GM21717 (cell line): ENCODE results near the gene PLXNB3.

Experiments used
- ATAC-seq: cut with Tn5 transposase; IDR thresholded peaks from one replicate; pipeline ENCODE4 v1.9.1; 2021; ENCODE audit warnings: mild to moderate bottlenecking, moderate library complexity; ENCODE audit not compliant: unreplicated experiment

The PLXNB3 gene

GRCh38 chrX:153772316-153773217, 8.5 kb downstream of the PLXNB3 start:
- no peak for ATAC-seq

DNA sequence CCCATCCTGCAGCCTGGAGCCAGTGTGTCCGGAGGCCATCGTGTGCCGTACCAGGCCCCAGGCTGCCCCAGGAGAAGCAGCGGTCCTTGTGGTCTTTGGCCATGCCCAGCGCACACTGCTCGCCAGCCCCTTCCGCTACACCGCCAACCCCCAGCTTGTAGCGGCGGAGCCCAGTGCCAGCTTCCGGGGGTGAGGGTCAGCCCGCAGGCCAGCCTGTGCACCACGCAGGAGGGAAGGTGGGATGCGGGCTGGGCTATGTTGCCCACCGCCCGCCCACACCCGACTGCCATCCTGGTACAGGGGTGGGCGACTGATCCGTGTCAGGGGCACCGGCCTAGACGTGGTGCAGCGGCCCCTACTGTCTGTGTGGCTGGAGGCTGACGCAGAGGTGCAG, 9.2 kb downstream of the PLXNB3 start:
- ATAC-seq: no peak

DNA sequence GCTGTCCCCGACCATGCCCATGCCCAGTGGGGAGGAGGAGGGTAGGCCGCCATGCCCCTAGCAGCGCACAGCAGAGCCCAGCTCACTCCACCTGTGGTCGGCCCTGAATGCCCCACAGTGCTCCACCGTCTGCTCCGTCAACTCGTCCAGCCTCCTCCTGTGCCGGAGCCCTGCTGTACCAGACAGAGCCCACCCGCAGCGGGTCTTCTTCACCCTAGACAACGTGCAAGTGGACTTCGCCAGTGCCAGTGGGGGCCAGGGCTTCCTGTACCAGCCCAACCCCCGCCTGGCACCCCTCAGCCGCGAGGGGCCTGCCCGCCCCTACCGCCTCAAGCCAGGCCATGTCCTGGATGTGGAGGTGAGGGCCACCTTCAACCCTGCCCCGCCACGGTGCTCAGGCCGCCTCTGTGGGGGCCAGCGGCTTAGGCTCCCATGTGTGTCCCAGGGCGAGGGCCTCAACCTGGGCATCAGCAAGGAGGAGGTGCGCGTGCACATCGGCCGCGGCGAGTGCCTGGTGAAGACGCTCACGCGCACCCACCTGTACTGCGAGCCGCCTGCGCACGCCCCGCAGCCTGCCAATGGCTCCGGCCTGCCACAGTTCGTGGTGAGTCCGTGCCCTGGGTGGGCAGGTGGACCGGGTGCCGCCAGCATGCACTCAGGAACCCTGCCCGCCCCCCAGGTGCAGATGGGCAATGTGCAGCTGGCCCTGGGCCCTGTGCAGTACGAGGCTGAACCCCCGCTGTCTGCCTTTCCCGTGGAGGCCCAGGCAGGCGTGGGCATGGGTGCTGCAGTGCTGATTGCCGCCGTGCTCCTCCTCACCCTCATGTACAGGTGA, 9.9 kb downstream of the PLXNB3 start:
- ATAC-seq: no peak

GRCh38 chrX:153774576-153775292, 10.7 kb downstream of the PLXNB3 start:
- ATAC-seq: no peak

DNA sequence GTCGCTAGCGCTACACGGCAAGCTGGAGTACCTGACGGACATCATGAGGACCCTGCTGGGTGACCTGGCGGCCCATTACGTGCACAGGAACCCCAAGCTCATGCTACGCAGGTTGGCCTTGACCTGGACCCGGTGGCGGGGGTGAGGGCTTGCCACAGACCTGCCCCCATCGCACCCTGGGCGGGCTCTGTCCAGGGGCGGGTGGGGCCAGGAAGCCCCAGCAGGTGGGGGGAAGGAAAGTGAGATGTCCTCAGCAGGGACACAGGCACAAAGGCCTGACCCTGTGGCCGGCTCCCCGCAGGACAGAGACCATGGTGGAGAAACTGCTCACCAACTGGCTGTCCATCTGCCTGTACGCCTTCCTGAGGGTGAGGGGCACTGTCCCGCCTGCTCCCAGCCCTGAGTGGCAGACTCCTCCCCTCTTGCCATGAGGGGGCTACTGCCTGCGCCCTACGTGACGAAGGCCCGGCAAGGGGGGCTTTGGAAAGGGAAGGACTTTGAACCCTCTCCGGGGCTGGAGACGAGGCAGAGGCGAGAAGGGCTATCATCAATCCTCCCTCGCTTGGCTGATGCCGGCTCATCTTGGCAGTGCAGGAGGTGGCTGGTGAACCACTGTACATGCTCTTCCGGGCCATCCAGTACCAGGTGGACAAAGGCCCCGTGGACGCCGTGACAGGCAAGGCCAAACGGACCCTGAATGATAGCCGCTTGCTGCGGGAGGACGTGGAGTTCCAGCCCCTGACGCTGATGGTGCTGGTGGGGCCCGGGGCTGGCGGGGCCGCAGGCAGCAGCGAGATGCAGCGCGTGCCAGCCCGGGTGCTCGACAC, 11.5 kb downstream of the PLXNB3 start:
- no peak for ATAC-seq

DNA sequence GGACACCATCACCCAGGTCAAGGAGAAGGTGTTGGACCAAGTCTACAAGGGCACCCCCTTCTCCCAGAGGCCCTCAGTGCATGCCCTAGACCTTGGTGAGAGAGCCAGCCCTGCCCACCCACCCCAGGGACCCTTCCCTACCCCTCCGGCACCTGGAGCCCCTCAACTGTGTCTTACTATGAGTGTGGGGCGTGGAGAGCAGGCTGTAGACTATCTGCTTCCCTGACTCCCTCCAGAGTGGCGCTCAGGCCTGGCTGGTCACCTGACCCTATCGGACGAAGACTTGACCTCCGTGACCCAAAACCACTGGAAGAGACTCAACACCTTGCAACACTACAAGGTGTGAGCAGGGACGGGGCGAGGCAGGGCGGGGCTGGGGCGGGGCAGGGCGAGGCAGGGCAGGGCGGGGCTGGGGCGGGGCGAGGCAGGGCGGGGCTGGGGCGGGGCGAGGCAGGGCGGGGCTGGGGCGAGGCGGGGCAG, 12.1 kb downstream of the PLXNB3 start:
- ATAC-seq: no peak

- no peak for ATAC-seq
These were observed 12.6 kb downstream of the PLXNB3 start for GRCh38 chrX:153776611-153777045.

DNA sequence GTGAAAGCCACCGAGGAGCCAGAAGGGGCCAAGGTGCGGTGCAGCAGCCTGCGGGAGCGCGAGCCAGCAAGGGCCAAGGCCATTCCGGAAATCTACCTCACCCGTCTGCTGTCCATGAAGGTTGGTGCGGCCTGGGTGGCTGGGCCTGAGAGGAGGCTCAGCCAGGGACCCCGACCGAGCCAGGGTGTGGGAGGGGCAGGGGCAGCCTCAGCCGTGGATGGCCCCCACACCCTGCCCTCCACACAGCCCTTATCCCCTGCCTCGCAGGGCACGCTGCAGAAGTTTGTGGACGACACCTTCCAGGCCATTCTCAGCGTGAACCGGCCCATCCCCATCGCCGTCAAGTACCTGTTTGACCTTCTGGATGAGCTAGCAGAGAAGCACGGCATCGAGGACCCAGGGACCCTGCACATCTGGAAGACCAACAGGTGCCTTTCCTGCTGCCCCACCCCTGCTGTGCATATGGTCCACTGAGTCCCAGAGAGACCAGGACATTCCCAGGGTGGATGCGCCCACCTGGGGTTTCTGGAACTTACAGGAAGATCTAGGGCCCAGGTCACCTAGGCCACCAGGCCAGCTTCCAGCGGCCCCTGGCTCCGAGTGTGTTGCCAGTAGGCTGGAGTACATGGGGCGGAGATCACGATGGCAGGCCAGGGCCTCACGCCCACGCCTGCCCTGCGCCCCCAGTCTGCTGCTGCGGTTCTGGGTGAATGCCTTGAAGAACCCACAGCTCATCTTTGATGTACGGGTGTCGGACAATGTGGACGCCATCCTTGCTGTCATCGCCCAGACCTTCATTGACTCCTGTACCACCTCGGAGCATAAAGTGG, 13.4 kb downstream of the PLXNB3 start:
- ATAC-seq: no peak

GRCh38 chrX:153778181-153778580, 14.1 kb downstream of the PLXNB3 start:
- ATAC-seq: no peak

DNA sequence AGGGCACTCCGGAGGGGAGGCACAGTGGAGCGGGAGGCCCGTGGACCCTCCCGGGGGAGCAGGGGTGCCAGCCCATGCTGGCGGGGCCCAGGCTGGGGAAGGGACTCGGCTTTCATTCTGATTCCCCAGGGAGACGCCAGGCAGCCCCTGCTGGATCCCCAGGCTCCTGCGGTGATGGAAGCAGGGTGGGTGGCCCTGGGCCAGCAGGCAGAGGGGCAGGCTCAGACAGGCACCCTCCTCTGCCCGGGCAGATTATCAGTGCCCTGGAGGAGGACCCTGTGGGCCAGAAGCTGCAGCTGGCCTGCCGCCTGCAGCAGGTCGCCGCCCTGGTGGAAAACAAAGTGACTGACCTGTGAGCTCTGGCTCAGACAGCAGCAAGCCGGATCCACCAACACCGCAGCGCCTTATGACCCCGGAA, 14.6 kb downstream of the PLXNB3 start:
- ATAC-seq: no peak

DNA sequence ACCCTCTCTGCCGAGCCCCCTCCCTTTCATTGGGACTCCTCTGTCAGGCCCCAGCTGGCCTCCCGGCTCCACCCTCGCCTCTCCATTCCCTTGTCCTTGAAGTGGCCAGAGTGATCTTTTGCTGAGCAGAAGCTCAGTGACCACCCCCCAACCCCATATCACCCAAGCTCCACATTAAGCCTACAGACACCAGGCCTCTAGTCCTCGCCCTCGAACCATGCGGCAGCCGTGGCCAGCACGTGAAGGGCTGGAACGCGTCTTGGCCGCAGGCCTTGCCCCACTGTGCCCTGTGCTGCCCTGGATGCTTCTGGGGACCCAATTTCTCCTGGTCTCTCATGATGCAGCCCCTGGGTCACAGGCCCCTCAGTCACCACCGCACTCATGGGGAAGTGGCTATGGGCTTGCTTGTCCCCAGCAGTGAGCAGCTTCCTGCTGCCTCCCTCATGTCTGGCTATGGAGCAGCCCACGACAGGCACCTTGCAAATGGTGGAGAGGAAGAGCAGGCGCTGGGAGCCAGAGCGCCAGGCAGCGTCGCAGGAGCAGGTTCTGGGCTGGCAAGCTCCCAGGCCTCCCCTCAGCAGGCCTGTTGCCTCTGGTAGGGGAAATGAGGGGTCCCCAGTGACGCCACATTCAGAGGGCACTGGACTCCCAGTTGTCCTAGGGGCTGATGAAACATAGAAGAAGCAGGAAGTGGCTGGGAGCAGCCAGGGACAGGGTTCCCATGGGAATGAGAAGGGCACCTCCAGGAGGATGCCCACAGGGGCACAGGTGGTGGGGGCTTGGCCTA, 16.0 kb downstream of the PLXNB3 start:
- ATAC-seq: no peak

DNA sequence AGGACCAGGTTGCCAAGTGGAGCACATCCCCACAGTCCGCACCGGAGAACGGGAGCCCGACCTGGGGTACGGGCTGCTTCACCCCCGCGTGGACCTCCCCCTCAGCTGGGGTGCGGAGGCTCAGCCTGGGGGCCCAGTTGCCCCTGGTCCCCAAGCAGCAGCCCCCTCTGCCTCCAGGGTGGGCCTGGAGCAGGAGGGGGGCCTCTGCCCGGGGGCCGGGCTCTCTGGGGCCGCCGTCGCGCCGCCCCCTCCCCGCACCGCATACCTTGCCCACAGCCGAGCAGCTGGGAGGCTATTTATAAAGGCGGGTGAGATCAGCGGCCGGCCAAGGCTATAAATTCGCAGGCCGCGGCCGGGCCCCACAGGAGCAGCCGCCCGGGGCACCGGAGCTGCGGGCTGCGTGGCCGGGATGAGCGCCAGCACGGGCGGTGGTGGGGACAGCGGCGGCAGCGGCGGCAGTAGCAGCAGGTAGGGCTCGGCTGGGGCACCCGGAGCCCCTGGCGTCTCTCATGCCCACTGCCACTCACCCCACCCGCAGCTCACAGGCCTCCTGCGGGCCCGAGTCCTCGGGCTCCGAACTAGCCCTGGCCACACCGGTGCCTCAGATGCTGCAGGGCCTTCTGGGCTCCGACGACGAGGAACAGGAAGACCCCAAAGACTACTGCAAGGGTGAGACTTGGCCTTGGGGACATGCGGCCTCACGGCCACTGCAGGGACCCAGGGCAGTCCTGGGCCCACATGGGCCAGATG, 16.8 kb downstream of the PLXNB3 start, which contains the start of gene SRPK3:
TSS of gene SRPK3 (plus strand) at position 364 of the 750 bp plus-strand sequence. CDS start at position 410, 46 bp downstream.
- no peak for ATAC-seq

GRCh38 chrX:153781428-153782047, 17.5 kb downstream of the PLXNB3 start:
- no peak for ATAC-seq

- no peak for ATAC-seq
These were observed 18.3 kb downstream of the PLXNB3 start for GRCh38 chrX:153782313-153782712.

DNA sequence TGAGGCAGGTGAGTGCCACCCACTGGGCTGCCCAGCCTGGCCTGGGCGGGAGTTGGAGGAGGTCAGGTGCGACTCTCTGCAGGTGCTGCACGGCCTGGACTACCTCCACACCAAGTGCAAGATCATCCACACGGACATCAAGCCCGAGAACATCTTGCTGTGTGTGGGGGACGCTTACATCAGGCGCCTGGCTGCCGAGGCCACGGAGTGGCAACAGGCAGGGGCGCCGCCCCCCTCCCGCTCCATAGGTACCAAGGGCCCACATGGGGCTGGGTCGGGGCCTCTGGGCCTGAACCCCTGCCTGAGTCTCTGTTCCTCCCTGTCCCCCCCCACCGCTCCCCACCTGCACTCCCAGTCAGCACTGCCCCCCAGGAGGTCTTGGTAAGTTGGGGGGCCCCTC, 18.8 kb downstream of the PLXNB3 start:
- no peak for ATAC-seq

DNA sequence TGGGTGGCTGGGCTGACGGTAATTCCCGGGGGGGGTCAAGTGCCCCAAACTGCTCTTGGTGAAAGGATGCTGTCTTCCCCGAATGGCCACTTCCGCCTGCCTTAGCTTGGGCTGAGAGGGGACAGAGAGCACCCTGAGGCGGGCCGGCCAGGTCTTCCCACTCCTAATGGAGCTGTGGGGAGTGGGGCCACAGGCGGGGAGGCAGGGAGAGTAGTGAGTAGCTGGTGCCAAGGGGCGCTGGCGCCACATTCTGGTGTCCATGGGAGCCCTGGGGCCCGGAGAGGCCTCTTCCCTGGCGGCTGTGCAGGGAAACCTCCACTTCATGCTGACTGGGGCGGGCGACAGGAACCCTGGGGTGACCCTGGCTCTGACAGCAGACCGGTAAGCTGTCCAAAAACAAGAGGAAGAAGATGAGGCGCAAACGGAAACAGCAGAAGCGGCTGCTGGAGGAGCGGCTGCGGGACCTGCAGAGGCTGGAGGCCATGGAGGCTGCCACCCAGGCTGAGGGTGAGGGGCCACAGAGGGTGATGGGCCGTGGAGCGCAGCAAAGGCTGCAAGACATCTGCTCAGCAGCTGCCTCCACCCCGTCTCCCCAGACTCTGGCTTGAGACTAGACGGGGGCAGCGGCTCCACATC, 19.4 kb downstream of the PLXNB3 start:
- no peak for ATAC-seq
